ENCODE results near the gene PIK3R2. TPM values are rescaled to one million over a fixed set of nuclear protein-coding genes. Genes with fewer than 3 reads are reported as not detected.

The PIK3R2 gene
- total and polyA plus RNA-seq, 10 donors = 4.2 to 22.7 (median 13.9) TPM

DNA sequence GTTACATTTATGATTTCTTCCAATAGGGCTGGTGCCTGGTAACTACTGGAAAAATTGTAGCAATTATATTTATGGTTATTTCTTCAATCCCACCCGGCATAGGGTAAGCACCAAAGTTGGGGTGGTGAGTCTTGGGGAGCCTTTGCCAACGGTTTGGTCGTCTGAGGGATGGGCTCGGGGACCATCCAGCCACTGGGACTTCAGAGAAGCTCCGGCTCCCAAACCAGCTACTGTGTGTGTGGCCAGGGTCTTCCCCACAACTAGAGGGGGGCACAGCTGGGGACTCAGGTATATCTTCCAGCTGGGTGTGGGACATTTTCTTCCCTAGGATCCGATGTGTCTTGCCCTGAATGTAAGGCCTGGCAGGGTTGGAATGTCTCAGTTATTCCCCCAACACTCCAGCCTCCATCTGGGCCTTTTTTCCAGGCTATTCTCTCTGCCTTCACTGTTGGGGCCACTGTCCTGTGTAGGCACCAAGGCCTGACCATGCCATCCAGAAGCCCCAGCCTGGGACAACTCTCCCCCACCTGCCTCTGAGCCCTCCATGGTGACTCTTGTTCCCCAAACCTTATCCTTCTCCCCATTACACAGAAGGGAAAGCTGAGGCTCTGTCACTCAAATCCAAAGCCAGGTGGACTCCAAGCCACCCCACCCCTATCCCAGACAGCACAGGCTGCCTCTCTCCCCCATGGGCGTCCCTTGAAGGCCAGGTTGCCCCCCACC, 19.5 kb downstream of the PIK3R2 start:
- peak overlapping the region in 2 of 8 donors; percentile 94 to 98 for H3K4me3 ChIP-seq
- H3K4me1 ChIP-seq = peaks cover 40 to 100% (median 90%) of the 10 kb centered on the region in 6 donors
- 80 to 89% (median 86%) methylated on average over 7 of the region's 7 CpGs for WGBS, 5 donors
- TF ChIP-seq POLR2A (IDR thresholded peaks at IDR 0.05) (no peak), POLR2AphosphoS5 (IDR thresholded peaks at IDR 0.05) (no peak)
- TF ChIP-seq, protein P1, sequence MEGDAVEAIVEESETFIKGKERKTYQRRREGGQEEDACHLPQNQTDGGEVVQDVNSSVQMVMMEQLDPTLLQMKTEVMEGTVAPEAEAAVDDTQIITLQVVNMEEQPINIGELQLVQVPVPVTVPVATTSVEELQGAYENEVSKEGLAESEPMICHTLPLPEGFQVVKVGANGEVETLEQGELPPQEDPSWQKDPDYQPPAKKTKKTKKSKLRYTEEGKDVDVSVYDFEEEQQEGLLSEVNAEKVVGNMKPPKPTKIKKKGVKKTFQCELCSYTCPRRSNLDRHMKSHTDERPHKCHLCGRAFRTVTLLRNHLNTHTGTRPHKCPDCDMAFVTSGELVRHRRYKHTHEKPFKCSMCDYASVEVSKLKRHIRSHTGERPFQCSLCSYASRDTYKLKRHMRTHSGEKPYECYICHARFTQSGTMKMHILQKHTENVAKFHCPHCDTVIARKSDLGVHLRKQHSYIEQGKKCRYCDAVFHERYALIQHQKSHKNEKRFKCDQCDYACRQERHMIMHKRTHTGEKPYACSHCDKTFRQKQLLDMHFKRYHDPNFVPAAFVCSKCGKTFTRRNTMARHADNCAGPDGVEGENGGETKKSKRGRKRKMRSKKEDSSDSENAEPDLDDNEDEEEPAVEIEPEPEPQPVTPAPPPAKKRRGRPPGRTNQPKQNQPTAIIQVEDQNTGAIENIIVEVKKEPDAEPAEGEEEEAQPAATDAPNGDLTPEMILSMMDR (IDR thresholded peaks at IDR 0.05 in 8 of 11, conservative IDR thresholded peaks at IDR 0.05 in 3 of 11) = no peak
- intact Hi-C loops (cut with DNase I; ENCODE audit: low total_unique reads) = no loop called here
- peak overlapping the region; percentile 48 to 95 (median 92) for H3K27ac ChIP-seq
- H3K27me3 ChIP-seq (replicated peaks in 1 of 7) = no peaks in the 10 kb centered on the region
- H3K9me3 ChIP-seq = no peaks in the 10 kb centered on the region
- no peak for DNase-seq
- peaks cover 0 to 48% (median 35%) of the 10 kb centered on the region in 6 donors for H3K36me3 ChIP-seq

DNA sequence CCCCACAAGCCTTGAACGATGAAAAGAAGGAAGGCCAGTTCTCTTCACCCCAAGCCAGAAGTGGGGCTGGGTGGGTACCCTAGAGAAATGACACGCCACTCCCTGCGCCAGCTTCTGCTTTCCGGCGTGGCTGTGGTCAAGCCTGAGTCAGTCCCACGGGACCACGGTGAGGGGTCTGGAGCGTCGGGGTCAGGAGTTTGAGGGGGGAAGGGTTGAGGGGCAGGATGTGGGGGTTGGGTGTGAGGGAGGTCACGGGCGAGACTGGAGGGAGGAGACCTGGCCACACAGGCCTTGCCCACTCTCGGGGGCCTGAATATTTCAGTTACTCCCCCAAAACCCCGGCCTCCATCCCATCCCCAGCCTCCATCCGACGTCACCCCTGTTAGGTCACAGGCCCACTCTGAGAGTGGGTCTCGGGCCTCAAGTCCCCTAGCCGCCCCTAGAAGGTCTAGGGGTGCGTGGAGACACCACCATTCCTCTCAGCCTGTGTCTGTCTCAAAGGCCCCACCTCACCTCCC, 20.1 kb downstream of the PIK3R2 start:
- peak; percentile 93 for DNase-seq
- Histone ChIP-seq H3K4me3 (peak overlapping the region in 7 of 8 donors; percentile 75 to 98 (median 82)), H3K4me1 (peaks cover 40 to 100% (median 85%) of the 10 kb centered on the region in 6 donors), H3K27me3 (replicated peaks in 1 of 7) (no peaks in the 10 kb centered on the region), H3K36me3 (peaks cover 0 to 48% (median 38%) of the 10 kb centered on the region in 6 donors), H3K9me3 (no peaks in the 10 kb centered on the region), H3K27ac (peak overlapping the region; percentile 79 to 95 (median 92))
- 23 to 32% (median 28%) methylated on average over 15 to 18 of the region's 18 CpGs for WGBS, 5 donors
- TF ChIP-seq POLR2A (IDR thresholded peaks at IDR 0.05) = no peak
- TF ChIP-seq, protein P1 (IDR thresholded peaks at IDR 0.05 in 8 of 11, conservative IDR thresholded peaks at IDR 0.05 in 3 of 11) = no peak
- no peak for TF ChIP-seq POLR2AphosphoS5 (IDR thresholded peaks at IDR 0.05)
- intact Hi-C loops (cut with DNase I; ENCODE audit: low total_unique reads) = no loop called here

DNA sequence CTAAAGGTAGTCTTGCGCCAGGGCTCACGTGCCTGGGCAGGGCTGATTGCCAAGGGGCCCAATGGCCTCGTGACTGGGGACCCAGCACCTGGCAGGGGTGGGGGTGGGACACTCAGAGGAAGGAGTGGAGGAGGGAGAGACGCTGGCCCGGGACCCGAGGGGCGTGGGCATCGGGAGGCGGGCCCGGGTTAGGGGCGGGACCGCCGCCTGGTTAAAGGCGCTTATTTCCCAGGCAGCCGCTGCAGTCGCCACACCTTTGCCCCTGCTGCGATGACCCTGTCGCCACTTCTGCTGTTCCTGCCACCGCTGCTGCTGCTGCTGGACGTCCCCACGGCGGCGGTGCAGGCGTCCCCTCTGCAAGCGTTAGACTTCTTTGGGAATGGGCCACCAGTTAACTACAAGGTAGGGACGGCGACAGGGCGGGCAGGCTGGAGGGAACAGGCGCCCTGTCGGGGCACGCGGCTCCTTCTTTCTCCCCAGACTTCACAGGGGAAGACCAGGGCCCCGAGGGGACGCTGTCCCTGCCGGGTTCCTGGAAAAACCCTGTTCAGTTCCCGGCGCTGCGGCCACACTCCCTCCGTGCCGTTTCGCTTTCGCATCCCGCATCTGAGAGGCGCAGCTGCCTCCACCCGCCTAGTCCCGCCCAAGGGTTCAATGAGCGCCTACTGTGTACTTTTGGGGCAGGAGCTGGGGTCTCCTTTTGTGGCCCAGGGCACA, 20.8 kb downstream of the PIK3R2 start, which contains the start of gene IFI30:
Gene IFI30, plus strand, starts transcription at position 242 of the 717 bp plus-strand sequence. Its CDS starts 29 bp downstream, at position 271.
- peak within 1 kb of the TSS; percentile 79 to 95 (median 92) for H3K27ac ChIP-seq
- WGBS, 5 donors = 0 to 2% (median 1%) methylated on average over 33 to 47 of the region's 47 CpGs
- DNase-seq = peak; percentile 97
- peaks cover 40 to 100% (median 79%) of the 10 kb centered on the region in 6 donors for H3K4me1 ChIP-seq
- no peaks in the 10 kb centered on the region for H3K27me3 ChIP-seq (replicated peaks in 1 of 7)
- H3K4me3 ChIP-seq = peak within 1 kb of the TSS; percentile 75 to 98 (median 88)
- intact Hi-C loops (cut with DNase I; ENCODE audit: low total_unique reads) = no loop called here
- TF ChIP-seq POLR2A (IDR thresholded peaks at IDR 0.05) (peak; percentile 48 to 93 (median 80)), POLR2AphosphoS5 (IDR thresholded peaks at IDR 0.05) (peak; percentile 97 to 98 (median 98))
- TF ChIP-seq, protein P1 (IDR thresholded peaks at IDR 0.05 in 8 of 11, conservative IDR thresholded peaks at IDR 0.05 in 3 of 11) = peak in 2 of 11 experiments; percentile 21 to 27
- peaks cover 0 to 49% (median 40%) of the 10 kb centered on the region in 6 donors for H3K36me3 ChIP-seq
- H3K9me3 ChIP-seq = no peaks in the 10 kb centered on the region
